Stimulated activated CD8-positive, alpha-beta memory T cell treated with anti-CD3 and anti-CD28 coated beads, Interleukin-12 subunit alpha, Interleukin-12 subunit beta, amount 100 ng/mL, for 4 hours (primary cell): ENCODE data around the gene CCND2.
A peak's percentile ranks its signal among the peaks of the same experiment; 100 is the strongest.

Experiments used
- DNase-seq: peaks from one replicate; pipeline ENCODE4 v3.0.0-alpha.2; 2020; ENCODE audit warnings: low read depth

Gene CCND2

DNA sequence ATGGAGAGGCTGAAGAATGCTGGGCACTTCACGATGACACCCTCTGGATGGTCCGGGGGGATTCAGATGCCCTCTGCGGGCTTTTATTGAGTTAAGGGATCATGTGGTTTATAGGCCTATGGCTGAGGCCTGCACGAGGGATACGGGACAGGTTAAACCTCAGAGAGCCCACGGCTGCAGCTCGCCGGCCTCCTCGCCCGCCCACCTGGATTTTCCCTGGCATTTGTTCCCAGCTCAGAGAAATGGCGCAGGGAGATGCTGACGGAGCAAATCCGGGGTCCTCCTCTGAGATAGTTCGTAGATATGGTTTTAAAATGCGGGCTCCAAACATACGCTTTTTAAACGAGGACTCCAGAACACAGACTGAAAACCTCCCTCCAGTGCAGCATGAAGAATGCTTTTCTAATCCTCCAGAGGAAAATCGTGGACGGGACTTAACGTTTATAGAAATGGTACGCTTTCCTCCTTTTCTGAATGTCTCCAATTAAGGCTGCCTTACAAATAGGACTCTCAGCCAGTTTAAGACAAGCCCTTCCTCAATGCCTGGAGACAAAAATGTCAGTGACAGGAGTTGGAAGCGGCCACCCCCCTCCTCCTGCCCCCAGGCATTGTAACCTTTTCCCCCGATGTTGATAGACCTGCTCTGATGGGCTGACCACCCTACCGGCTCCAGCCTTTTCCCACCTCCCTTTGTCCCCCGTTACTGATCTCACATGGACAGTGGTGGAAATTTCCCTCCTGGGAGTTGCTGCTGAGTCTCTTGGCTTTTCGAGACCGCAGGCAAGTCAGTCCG is 16.6 kb downstream of the CCND2 start:
- DNase-seq, result no peak

DNA sequence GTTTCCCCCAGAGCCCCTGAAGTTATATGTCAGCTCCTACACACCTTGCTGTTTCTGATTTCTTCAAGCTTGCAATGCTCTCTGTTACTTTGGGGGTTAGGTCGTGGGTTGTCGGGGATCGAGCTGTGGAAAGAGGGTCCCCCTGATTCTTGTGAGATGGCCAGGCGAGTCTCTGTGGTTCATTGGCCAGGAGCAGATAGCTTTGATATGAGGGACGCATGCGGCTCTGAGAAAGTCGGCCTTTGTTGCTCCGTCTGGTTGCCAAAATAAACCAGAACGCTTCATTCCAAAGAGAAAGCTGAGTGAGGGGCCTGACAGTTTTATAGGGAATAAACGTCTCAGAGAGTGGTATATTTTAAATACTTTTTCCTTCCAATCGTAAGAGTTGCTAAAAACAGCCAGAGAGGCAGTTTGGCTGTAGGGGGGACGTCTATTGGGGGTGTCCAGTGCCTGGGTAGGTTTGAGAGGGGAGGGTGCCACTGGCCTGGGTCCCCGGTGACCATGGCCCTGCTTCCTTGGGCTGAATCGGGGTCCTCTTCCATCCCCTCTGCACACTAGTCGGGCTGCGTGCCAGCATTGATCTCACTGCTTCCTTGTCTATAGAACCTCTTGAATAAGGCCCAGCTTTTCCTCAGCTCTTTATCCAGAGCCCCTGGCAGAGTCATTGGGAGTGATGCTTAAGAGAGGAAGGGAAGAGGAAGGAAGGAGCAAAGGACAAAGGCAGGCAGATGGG is 18.9 kb downstream of the CCND2 start:
- no peak for DNase-seq

DNA sequence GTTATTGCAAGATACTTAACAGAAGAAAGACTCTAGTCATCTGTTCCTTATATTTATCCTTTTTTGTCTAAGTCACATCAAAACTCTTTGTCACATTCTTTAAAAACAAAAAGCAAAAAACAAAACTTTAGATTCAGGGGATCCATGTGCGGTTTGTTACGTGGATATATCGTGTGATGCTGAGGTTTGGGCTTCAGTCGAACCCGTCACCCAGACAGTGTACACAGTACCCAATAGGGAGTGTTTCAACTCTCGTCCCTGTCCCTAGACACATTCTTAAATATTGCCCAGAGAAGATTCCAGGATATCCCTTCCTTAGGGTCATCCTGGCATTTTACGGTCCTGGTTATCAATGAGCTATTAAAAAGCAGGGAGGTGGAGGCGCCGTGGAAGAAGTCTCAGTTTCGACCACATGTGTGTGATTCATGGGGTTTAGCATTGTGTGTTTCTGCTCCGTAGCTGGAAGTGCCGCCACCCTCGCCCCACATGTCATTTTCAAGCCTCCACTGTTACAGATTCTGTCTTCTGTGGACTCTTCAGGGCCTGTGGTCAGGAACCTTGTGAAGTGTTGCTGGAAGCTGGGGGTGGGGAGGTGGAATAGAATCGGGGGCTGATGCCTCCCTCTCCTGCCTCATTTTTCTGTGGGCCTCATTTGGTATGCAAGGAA is 19.9 kb downstream of the CCND2 start:
- no peak for DNase-seq

DNA sequence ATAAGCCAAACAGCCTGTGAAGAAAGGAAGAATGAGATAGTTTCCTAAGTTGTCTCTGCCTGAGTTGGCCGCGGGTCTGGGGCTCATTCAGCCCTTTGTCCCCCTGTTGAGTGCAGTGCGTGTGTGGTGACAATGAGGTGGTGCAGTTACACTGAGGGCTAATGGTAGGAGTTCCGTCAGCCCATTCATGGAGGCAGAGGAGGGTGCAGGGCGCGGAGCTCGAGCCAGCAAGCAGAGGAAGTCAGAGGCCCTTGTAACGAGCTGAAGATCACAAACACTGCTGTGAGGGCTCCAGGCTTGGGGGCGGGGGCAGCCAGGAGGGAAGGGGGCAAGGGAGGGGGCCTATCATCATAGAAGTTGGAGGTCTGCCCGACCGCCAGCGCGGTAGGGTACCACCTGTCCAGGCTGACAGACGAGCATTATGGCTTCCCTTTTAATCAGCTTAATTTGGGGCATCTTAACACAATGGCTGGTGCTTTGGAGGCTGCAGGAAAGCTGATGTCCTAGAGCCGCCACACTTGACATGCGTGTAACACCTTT is 20.5 kb downstream of the CCND2 start:
- no peak for DNase-seq

DNA sequence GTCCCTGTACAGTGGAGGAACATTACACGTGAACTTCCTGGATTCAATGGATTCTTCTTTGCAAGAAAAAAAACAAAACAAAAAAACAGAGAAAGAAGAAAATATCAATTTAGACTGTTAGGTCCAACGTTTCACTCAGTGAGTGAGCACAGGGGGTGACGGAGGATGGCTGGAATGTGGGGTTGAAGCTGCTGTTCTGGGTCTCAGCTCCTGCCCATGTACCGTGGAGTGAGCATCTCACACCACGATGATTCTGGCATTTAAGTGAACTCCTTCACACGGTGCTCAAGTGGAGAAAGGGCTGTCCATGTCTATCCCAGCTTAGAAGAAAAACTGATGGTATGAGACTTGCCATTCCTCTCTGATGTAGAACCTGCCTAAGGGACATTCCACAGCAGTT is 23.2 kb downstream of the CCND2 start:
- DNase-seq, result no peak

DNA sequence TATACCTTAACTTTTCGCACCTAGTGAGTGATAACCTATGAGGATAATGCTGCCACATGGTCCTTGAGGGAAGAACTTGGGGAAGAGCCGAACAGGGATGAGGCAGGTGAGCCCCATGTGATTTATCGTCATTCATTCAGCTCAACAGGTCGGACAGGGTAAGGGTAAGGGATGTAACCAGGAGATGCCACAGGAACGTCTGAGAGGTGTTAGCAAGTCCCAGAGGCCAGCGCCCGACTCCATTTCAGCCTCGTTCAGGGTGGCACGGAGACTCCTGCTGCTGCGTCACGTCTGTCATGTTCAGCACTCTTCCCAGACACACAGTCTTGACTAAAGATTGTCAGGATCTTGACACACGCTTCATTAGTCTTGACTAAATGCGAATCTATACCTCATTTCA is 24.1 kb downstream of the CCND2 start:
- DNase-seq, result no peak

DNA sequence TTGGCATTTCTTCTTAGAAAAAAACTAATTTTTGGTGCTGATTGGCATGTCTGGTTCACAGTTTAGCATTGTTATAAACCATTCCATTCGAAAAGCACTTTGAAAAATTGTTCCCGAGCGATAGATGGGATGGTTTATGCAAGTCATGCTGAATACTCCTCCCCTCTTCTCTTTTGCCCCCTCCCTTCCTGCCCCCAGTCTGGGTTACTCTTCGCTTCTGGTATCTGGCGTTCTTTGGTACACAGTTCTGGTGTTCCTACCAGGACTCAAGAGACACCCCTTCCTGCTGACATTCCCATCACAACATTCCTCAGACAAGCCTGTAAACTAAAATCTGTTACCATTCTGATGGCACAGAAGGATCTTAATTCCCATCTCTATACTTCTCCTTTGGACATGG is 27.3 kb downstream of the CCND2 start:
- DNase-seq, result no peak

DNA sequence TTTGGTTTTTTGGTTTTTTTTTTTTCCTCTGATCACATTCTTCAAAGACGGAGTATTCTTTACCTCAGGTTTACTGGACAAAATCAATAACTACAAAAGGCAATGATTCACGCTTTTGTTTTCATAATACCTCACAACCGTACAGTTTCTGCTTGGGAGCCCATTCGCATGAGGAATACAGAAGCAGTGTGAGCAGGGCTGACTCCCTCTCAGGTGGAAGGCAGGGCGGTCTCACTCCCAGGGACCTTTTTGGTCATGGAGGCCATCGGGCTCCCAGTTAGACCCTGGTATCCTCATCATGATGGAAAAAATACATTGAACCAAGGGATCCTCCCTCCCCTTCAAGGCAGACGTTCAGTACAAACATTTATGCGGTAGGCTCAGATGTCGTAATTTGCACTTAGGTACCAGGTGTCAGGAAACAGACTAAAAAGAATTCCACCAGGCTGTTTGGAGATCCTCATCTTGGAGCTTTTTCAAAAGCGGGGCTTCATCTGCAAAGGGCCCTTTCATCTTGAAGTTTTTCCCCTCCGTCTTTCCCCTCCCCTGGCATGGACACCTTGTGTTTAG is 28.5 kb downstream of the CCND2 start:
- DNase-seq, result no peak

DNA sequence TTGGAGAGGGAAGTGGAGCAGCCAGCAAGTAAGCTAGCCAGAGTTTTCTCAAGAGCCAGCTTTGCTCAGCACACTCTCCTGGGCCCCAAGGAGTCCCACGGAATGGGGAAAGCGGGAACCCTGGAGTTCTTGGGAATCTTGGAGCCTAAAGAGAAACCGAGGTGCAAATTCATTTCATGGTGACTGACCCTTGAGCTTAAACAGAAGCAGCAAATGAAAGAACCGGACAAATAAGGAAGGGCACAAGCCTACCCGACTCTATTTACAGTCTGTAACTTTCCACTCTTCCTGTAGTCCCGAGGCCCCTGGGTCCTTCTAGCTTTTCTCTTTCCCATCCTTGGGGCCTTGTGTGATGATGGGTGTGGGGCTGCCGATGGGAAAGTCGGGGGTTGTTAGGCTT is 29.3 kb downstream of the CCND2 start:
- DNase-seq, result no peak

DNA sequence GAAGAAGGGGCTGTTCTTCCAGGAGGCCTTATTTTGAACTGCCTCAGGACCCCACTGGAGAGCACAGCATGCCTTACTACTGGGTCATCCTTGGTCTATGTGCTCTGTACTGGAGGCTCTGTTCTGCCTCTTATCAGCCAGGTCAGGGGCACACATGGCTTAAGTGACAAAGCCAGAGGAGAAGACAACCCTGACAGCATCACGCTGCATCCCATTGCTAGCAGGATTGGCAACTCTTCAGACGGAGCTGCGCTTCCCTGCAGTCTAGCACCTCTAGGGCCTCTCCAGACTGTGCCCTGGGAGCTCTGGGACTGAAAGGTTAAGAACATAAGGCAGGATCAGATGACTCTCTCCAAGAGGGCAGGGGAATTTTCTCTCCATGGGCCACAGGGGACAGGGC is 30.2 kb downstream of the CCND2 start:
- DNase-seq, result no peak

DNA sequence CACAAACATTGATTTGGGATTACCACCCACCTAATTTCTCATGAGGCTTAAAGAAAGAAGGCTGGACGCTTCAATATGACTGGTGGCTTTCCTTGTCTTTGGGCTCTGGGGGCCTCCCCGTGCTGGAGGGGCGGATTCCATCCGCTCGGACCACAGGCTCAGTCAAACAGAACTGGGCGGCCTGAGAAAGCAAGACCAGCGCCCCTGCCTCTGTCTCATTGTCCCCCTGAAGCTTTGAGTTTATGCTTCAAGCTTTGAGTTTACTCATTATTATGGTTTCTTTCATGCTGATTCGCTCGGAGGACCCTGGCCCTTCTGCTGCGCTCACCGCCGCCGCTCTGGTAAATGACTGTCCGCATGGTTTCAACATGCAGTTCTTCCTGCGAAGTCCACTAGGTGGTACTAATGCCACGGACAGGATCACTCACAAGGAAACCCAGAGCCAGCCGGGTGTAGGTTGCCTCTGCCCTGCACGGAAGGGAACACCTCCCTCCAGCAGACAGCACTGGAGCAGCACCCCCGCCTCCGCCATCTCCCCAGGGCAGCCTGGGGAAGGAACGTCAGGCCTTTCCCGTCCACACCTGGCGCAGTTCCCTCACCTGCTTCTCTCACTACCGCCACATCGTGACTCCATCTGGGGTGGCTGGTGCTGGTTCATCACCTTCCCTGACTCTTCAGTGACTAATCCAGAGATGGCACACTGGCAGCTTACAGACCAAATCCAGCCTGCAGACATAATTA is 34.2 kb downstream of the CCND2 start:
- DNase-seq, result no peak

DNA sequence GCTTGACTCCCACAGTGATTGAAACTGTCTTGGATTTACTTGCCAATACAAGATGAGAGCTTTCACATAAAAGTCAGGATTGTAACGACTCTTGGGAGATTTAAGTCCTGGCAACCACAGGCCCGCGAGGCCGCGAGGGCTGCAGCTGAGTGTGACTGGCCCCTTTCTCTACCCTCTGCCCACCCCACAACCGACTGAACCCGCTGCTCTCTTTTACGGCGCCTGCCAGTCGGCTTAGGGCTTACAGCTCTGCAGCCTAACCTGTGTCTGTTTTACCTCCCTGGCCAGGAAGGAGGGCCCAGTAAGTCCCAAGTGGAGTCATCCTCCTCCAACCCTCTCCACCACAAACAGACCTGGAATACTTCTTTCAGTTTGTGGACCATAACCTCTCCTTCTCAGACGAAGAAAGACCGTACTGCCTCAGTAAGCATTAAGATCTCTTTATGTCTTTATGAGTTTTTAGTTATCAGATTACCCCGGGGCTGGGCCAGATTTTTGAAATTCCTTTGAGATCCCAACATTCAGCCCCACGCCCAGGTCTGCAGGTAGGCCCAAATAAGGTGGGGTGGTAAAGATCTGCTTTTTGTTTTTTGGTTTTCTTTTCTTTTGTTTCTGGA is 34.9 kb downstream of the CCND2 start:
- DNase-seq, result no peak

DNA sequence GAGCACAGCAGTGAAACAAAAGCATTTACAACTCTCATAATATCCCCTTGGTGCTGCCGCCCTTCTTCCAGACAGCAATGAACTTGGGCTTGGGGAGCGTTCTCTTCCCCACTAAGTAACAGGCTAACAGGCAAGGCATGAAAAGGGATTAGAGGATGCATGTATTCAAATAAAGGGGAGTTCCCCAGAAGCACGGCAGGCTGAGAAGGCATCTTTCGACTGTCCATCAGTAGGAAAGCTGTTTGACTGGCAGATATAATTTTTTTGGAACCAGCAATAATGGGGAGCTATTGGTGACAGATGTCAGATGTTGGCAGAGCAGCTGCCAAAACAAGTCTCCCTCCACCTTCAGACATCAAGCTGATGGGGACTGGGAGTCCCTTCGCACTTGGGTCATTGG is 38.2 kb downstream of the CCND2 start:
- no peak for DNase-seq

DNA sequence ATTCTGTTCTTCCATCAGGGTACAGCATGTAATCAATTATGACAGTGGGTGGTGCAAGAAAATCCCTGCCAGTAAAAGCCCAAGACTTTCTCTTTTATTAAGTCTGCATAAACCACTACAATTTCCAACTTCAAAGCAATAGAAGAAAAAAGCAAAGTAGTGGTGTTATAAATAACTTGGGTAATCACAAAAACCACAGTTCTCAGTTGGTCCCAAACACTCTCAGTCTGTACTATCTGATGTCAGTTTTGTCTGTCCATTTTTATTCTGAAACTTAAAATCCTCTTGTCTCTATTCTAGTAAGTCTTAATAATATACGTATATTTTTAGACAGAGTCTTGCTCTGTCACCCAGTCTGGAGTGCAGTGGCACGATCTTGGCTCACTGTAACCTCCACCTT is 38.7 kb downstream of the CCND2 start:
- DNase-seq, result no peak

DNA sequence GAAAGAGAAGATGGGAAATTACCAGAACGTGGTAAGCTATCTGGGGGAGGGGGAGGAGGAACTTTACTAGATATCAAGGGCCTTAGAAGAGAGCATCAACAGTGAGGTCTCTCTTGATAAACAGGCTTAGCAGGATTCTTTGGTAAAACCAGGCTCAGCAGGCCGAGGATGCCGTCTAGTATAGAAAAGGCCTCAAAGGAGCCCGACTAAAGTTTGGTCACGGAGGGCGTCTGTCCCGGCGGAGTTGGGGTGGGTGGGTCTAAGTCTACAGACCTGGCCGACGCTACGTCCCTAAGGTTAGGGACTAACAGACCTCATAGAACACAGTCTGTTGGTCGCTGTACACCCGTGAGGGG is 46.9 kb downstream of the CCND2 start:
- no peak for DNase-seq

DNA sequence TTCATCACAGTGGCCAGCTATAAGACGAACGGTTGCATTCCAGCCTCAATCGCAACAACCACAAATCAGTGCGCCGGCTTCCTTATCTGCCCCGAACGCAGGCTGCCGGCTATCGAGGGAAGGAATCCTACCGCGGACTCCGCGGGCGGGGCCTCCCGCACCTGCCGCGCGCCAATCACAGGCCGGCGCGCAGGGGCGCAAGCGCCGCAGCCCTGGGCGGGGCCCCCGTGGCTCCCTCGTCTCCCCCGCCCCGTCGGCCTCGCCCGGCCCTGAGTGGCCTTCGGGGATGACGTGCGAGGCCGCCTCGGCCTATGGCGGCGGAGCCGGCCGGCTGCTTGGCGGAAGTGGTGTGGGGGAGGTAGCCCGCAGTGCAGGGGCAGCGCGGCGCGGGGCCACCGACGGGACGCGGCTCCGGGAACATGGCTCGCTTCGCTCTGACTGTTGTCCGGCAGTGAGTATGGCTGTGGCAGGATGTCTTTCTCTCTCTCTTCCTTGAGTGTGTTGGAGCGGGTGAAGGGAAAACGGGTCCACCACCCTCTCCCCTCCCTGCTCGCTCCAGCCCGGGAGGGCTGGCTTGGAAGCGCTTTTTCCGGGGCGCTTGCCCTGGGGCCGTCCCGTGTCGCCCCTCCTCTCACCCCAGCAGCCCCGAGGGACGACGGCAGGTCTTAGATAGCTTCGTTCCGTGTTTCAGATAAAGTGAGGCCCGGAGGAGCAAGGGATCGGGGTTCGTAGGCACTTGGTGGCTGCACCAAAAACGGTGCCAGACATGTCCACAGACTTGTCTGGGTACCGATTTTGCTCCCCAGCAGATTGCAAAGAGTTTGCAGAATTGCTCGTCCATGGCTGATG is 47.5 kb downstream of the CCND2 start, which contains the start of gene TIGAR:
TSS of gene TIGAR (plus strand) at position 361 of the 849 bp plus-strand sequence. CDS start at position 420, 59 bp downstream.
- peak; percentile 89 for DNase-seq

DNA sequence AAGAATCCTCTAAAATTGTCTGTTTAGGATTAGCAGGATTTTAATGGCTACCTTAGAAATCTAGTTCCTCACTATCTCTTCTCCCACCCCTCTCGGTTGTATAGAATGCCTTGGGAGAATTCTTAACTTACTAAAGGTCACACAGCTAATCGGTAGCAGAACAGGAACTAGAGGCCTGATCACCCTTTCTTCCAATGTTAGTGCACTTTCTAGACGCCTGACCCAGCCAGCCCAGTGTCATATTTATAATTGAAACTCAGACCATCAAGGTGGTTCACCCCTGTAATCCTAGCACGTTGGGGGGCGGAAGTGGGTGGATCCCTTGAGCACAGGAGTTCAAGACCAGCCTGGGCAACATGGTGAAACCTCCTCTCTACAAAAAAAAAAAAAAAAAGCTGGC is 49.2 kb downstream of the CCND2 start:
- no peak for DNase-seq
